SU-DHL-6 (cell line): ENCODE measurements around the gene PRKAR2B.
A peak's percentile ranks its signal among the peaks of the same experiment; 100 is the strongest.

Experiments used
- H2AFZ ChIP-seq: fragments of 200-600 bp; sonication (generic); 2 replicates; pipeline ENCODE4 v1.6.1; 2014; ENCODE audit warnings: low read depth, mild to moderate bottlenecking, moderate library complexity, mixed read lengths, antibody characterized with exemption, low read length; ENCODE audit not compliant: severe bottlenecking
- H3F3A ChIP-seq: fragments of 200-600 bp; shearing (Covaris generic); 2 replicates; pipeline ENCODE4 v1.6.0; 2016; ENCODE audit warnings: antibody characterized with exemption, mild to moderate bottlenecking; ENCODE audit not compliant: insufficient read depth
- H3K27ac ChIP-seq: fragments of 200-600 bp; sonication (generic); 2 replicates; pipeline ENCODE4 v1.5.1; 2016; ENCODE audit warnings: low read depth, mild to moderate bottlenecking, low read length, moderate library complexity, mixed read lengths
- H3K27me3 ChIP-seq: fragments of 200-600 bp; sonication (generic), shearing (Covaris generic); 2 replicates; pipeline ENCODE4 v1.6.0; 2014; ENCODE audit warnings: mild to moderate bottlenecking, low read length
- H3K36me3 ChIP-seq: fragments of 200-600 bp; sonication (generic); 2 replicates; pipeline ENCODE4 v1.6.1; 2014; ENCODE audit warnings: mild to moderate bottlenecking, low read length, mixed read lengths
- H3K4me2 ChIP-seq: fragments of 300-600, 200-600 bp; shearing (Covaris generic), sonication (generic); 2 replicates; pipeline ENCODE4 v1.6.0; 2014; ENCODE audit warnings: low read length, low read depth, mild to moderate bottlenecking; ENCODE audit not compliant: poor library complexity, severe bottlenecking
- H3K4me3 ChIP-seq: fragments of 200-600 bp; sonication (generic); 2 replicates; pipeline ENCODE4 v1.5.1; 2014; ENCODE audit warnings: antibody characterized with exemption, low read length, mild to moderate bottlenecking, mixed read lengths; ENCODE audit not compliant: insufficient read depth, poor library complexity, severe bottlenecking
- H3K79me2 ChIP-seq: fragments of 200-600 bp; sonication (generic); 2 replicates; pipeline ENCODE4 v1.6.1; 2014; ENCODE audit warnings: mild to moderate bottlenecking, low read length, moderate library complexity; ENCODE audit not compliant: insufficient read depth
- H3K9ac ChIP-seq: fragments of 200-600 bp; sonication (generic); 2 replicates; pipeline ENCODE4 v1.7.0; 2014; ENCODE audit warnings: mild to moderate bottlenecking, low read length
- H3K9me2 ChIP-seq: fragments of 200-600 bp; sonication (generic); replicated peaks from 2 replicates; pipeline ENCODE4 v1.6.1; 2014; ENCODE audit warnings: low read length; ENCODE audit not compliant: insufficient read depth
- H3K9me3 ChIP-seq: fragments of 200-600 bp; sonication (generic); 2 replicates; pipeline ENCODE4 v1.6.1; 2014; ENCODE audit warnings: low read length, mixed read lengths; ENCODE audit not compliant: insufficient read depth
- H4K20me1 ChIP-seq: fragments of 200-600 bp; sonication (generic); 2 replicates; pipeline ENCODE4 v1.6.1; 2014; ENCODE audit warnings: low read depth, mild to moderate bottlenecking, antibody characterized with exemption, low read length, moderate library complexity, mixed read lengths
- CTCF ChIP-seq: fragments of 200-600 bp; sonication (generic); IDR thresholded peaks from one replicate; pipeline ENCODE4 v1.5.1; 2017; ENCODE audit warnings: antibody characterized with exemption, mild to moderate bottlenecking, low read length, moderate library complexity; ENCODE audit not compliant: insufficient read depth, poor library complexity, severe bottlenecking
- EZH2phosphoT487 ChIP-seq: fragments of 200-600 bp; sonication (generic), shearing (Covaris generic); conservative IDR thresholded peaks from 2 replicates; pipeline ENCODE4 v1.6.1; 2018; ENCODE audit warnings: mild to moderate bottlenecking, antibody characterized with exemption, low read length, moderate library complexity, mixed read lengths

The PRKAR2B gene

GRCh38 chr7:107165341-107165740 lies 120.8 kb downstream of the PRKAR2B start:
- Histone ChIP-seq H3K79me2 (no peaks in the 10 kb centered on the region), H3K27ac (no peak overlapping the region), H3K9me2 (no peaks in the 10 kb centered on the region), H3F3A (peaks cover 16% of the 10 kb centered on the region), H3K27me3 (no peaks in the 10 kb centered on the region), H3K9ac (no peak overlapping the region), H4K20me1 (no peaks in the 10 kb centered on the region), H3K4me2 (no peak overlapping the region), H3K36me3 (no peaks in the 10 kb centered on the region), H3K4me3 (no peak overlapping the region), H2AFZ (no peak overlapping the region), H3K9me3 (no peaks in the 10 kb centered on the region)
- no peak for TF ChIP-seq CTCF
- TF ChIP-seq EZH2phosphoT487 = no peak

GRCh38 chr7:107166736-107167426 lies 122.4 kb downstream of the PRKAR2B start:
- Histone ChIP-seq H3K27ac (peak overlapping the region; percentile 81), H3K27me3 (no peaks in the 10 kb centered on the region), H3F3A (peaks cover 19% of the 10 kb centered on the region), H3K36me3 (no peaks in the 10 kb centered on the region), H3K9me2 (no peaks in the 10 kb centered on the region), H3K4me2 (peak overlapping the region; percentile 66), H2AFZ (peak overlapping the region; percentile 99), H4K20me1 (no peaks in the 10 kb centered on the region), H3K79me2 (peaks cover 8% of the 10 kb centered on the region), H3K9me3 (no peaks in the 10 kb centered on the region), H3K9ac (peak overlapping the region; percentile 51), H3K4me3 (peak overlapping the region; percentile 61)
- TF ChIP-seq CTCF (no peak), EZH2phosphoT487 (no peak)

- Histone ChIP-seq H3K79me2 (peaks cover 15% of the 10 kb centered on the region), H3K27me3 (no peaks in the 10 kb centered on the region), H3K36me3 (no peaks in the 10 kb centered on the region), H3F3A (peaks cover 19% of the 10 kb centered on the region), H3K9ac (peak overlapping the region; percentile 51), H4K20me1 (no peaks in the 10 kb centered on the region), H3K9me2 (no peaks in the 10 kb centered on the region), H3K9me3 (no peaks in the 10 kb centered on the region), H3K4me2 (peak overlapping the region; percentile 66), H2AFZ (peak overlapping the region; percentile 99), H3K4me3 (peak overlapping the region; percentile 61), H3K27ac (peak overlapping the region; percentile 81)
- TF ChIP-seq CTCF = no peak
- TF ChIP-seq EZH2phosphoT487 = no peak
Measured at GRCh38 chr7:107167483-107168232, 123.2 kb downstream of the PRKAR2B start.
